ENCODE data around the gene SBF2.

Gene SBF2

DNA sequence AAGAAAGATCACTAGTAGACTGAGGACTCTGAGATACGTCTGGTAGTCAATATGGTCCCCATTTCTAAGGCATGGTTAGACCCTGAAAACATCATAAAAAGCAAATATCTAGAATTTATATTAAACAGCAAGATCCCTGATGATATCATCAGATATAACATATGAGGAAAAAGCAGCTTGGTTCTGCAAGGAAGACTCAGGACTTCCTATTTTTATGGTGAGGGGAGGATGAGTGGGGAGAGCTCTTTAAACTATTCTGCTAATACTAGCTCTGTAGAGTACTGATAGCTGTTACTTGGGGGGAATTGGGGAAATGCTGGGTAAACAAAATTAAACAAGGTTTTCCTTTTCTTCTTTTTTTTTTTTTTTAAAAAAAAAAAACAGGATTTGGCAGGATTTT lies 394.3 kb downstream of the SBF2 start:
- no peak overlapping the region for H3K4me3 ChIP-seq (ENCODE audit: low read depth, low read length, poor library complexity, severe bottlenecking)
- H3K27me3 ChIP-seq (ENCODE audit: insufficient read depth, low read length): no peaks in the 10 kb centered on the region
- no peak overlapping the region for H2AFZ ChIP-seq (ENCODE audit: low read length)
- H3K27ac ChIP-seq (ENCODE audit: low read depth, low read length, poor library complexity, severe bottlenecking): no peak overlapping the region
- no peaks in the 10 kb centered on the region for H4K20me1 ChIP-seq (ENCODE audit: insufficient read depth, low read length)
- no peaks in the 10 kb centered on the region for H3F3A ChIP-seq (ENCODE audit: insufficient read depth, low read length)
- H3K79me2 ChIP-seq (ENCODE audit: insufficient read depth, low read length): no peaks in the 10 kb centered on the region
- no peaks in the 10 kb centered on the region for H3K4me1 ChIP-seq (ENCODE audit: insufficient read depth, low read length, severe bottlenecking)
- H3K36me3 ChIP-seq (ENCODE audit: insufficient read depth, low read length): no peaks in the 10 kb centered on the region
- no peak overlapping the region for H3K4me2 ChIP-seq (ENCODE audit: low read length)
- TF ChIP-seq, protein P1, sequence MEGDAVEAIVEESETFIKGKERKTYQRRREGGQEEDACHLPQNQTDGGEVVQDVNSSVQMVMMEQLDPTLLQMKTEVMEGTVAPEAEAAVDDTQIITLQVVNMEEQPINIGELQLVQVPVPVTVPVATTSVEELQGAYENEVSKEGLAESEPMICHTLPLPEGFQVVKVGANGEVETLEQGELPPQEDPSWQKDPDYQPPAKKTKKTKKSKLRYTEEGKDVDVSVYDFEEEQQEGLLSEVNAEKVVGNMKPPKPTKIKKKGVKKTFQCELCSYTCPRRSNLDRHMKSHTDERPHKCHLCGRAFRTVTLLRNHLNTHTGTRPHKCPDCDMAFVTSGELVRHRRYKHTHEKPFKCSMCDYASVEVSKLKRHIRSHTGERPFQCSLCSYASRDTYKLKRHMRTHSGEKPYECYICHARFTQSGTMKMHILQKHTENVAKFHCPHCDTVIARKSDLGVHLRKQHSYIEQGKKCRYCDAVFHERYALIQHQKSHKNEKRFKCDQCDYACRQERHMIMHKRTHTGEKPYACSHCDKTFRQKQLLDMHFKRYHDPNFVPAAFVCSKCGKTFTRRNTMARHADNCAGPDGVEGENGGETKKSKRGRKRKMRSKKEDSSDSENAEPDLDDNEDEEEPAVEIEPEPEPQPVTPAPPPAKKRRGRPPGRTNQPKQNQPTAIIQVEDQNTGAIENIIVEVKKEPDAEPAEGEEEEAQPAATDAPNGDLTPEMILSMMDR (IDR thresholded peaks at IDR 0.05; ENCODE audit: low read length): no peak
- TF ChIP-seq EZH2 (IDR thresholded peaks at IDR 0.05; ENCODE audit: borderline replicate concordance, low read length): no peak
- no peak overlapping the region for H3K9ac ChIP-seq (ENCODE audit: low read length)
- H3K9me3 ChIP-seq (ENCODE audit: low read length): no peaks in the 10 kb centered on the region
- H3K9me2 ChIP-seq (ENCODE audit: low read depth, low read length): no peaks in the 10 kb centered on the region

GRCh38 chr11:9896902-9897301 lies 397.1 kb downstream of the SBF2 start:
- H3K27ac ChIP-seq (ENCODE audit: low read depth, low read length, poor library complexity, severe bottlenecking): no peak overlapping the region
- no peak overlapping the region for H2AFZ ChIP-seq (ENCODE audit: low read length)
- H3K27me3 ChIP-seq (ENCODE audit: insufficient read depth, low read length): no peaks in the 10 kb centered on the region
- no peak overlapping the region for H3K9ac ChIP-seq (ENCODE audit: low read length)
- no peaks in the 10 kb centered on the region for H4K20me1 ChIP-seq (ENCODE audit: insufficient read depth, low read length)
- no peak overlapping the region for H3K4me2 ChIP-seq (ENCODE audit: low read length)
- no peaks in the 10 kb centered on the region for H3K9me2 ChIP-seq (ENCODE audit: low read depth, low read length)
- H3K9me3 ChIP-seq (ENCODE audit: low read length): no peaks in the 10 kb centered on the region
- H3F3A ChIP-seq (ENCODE audit: insufficient read depth, low read length): no peaks in the 10 kb centered on the region
- TF ChIP-seq EZH2 (IDR thresholded peaks at IDR 0.05; ENCODE audit: borderline replicate concordance, low read length): no peak
- TF ChIP-seq, protein P1 (IDR thresholded peaks at IDR 0.05; ENCODE audit: low read length): no peak
- no peak overlapping the region for H3K4me3 ChIP-seq (ENCODE audit: low read depth, low read length, poor library complexity, severe bottlenecking)
- H3K36me3 ChIP-seq (ENCODE audit: insufficient read depth, low read length): no peaks in the 10 kb centered on the region
- H3K4me1 ChIP-seq (ENCODE audit: insufficient read depth, low read length, severe bottlenecking): no peaks in the 10 kb centered on the region
- H3K79me2 ChIP-seq (ENCODE audit: insufficient read depth, low read length): no peaks in the 10 kb centered on the region

DNA sequence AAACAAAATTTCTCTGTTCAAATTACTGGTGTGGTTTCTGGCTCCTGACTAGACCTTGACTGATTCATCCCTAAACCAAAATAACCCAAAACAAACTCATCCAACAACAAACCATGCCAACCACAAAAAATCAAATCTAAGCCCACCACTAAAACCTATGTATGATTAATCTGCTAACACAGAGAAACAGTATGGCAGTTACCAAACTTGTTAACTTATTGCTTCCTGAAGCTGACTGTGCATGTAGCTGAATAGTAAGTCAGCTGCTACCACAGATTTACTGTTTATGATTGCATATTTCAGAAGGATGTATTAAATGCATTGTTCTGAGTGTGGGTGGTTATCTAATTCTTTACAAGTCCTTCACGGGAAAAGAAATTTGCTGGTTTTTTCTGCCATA lies 399.0 kb downstream of the SBF2 start:
- Histone ChIP-seq H4K20me1 (ENCODE audit: insufficient read depth, low read length) (no peaks in the 10 kb centered on the region), H3K4me2 (ENCODE audit: low read length) (no peak overlapping the region), H3K36me3 (ENCODE audit: insufficient read depth, low read length) (no peaks in the 10 kb centered on the region), H3K79me2 (ENCODE audit: insufficient read depth, low read length) (no peaks in the 10 kb centered on the region), H3K27me3 (ENCODE audit: insufficient read depth, low read length) (no peaks in the 10 kb centered on the region), H3K4me1 (ENCODE audit: insufficient read depth, low read length, severe bottlenecking) (no peaks in the 10 kb centered on the region), H3F3A (ENCODE audit: insufficient read depth, low read length) (no peaks in the 10 kb centered on the region), H2AFZ (ENCODE audit: low read length) (no peak overlapping the region), H3K27ac (ENCODE audit: low read depth, low read length, poor library complexity, severe bottlenecking) (no peak overlapping the region), H3K9me3 (ENCODE audit: low read length) (no peaks in the 10 kb centered on the region), H3K9ac (ENCODE audit: low read length) (no peak overlapping the region), H3K4me3 (ENCODE audit: low read depth, low read length, poor library complexity, severe bottlenecking) (no peak overlapping the region), H3K9me2 (ENCODE audit: low read depth, low read length) (no peaks in the 10 kb centered on the region)
- TF ChIP-seq EZH2 (IDR thresholded peaks at IDR 0.05; ENCODE audit: borderline replicate concordance, low read length): no peak
- TF ChIP-seq, protein P1 (IDR thresholded peaks at IDR 0.05; ENCODE audit: low read length): no peak

Data from OCI-LY1 (cell line).